Ascending aorta (tissue), 2 donors: ENCODE measurements around the gene PPP4R4. TPM values are rescaled to one million over a fixed set of nuclear protein-coding genes. Genes with fewer than 3 reads are reported as not detected.

ENCODE experiments used
- DNase-seq, 2 donors: peaks; one replicate each; pipeline ENCODE4 v3.0.0-alpha.2; 2019; ENCODE audit warnings: low spot score in 2 of 2
- H3K27ac ChIP-seq, 2 donors: fragments of 200-600 bp; sonication (generic); one replicate each; pipeline ENCODE4 v1.5.1; 2016 to 2017; ENCODE audit warnings: mild to moderate bottlenecking in 1 of 2
- H3K27me3 ChIP-seq: fragments of 200-600 bp; sonication (generic); one replicate; pipeline ENCODE4 v1.5.1; 2017
- H3K36me3 ChIP-seq, 2 donors: fragments of 200-600 bp; sonication (generic); one replicate each; pipeline ENCODE4 v1.5.1; 2016
- H3K4me1 ChIP-seq, 2 donors: fragments of 200-600 bp; sonication (generic); one replicate each; pipeline ENCODE4 v1.5.1; 2016 to 2017; ENCODE audit warnings: mild to moderate bottlenecking in 1 of 2
- H3K4me3 ChIP-seq, 2 donors: fragments of 200-600 bp; sonication (generic); one replicate each; pipeline ENCODE4 v1.5.1; 2016 to 2017; ENCODE audit warnings: mild to moderate bottlenecking in 1 of 2
- H3K9me3 ChIP-seq, 2 donors: fragments of 200-600 bp; sonication (generic); one replicate each; pipeline ENCODE4 v1.5.1; 2016
- CTCF ChIP-seq, 3 experiments: fragments of 200-600 bp in 2 of 3; fragments of 450-650 bp in 1 of 3; sonication (generic) in 2 of 3; IDR thresholded peaks; one replicate each; pipeline ENCODE4 v1.5.1; 2016 to 2019; ENCODE audit warnings: antibody characterized with exemption in 3 of 3, mild to moderate bottlenecking in 1 of 3, moderate library complexity in 1 of 3
- intact Hi-C: fragments of 100-400 bp; cut with DNase I; formaldehyde crosslinking; loops from one replicate; pipeline ENCODE4 v1.15.1; 2023
- total RNA-seq: library from RNA; depleted of rRNA; stranded (reverse); fragments of >200 nt; gene quantifications from one replicate; pipeline ENCODE4 v1.1.0, GENCODE V29; 2016

Gene PPP4R4
- total RNA-seq, 1 donor from 2014 or later = not detected

- intact Hi-C loops = loop anchor here (2.0 to 10.0 kb wide), 2 partner anchors 42 to 352 kb away; partner anchors contain the start of gene PPP4R4
- Histone ChIP-seq H3K9me3 (no peaks in the 10 kb centered on the region), H3K4me1 (peaks cover 0 to 5% of the 10 kb centered on the region in 2 donors), H3K36me3 (no peaks in the 10 kb centered on the region), H3K27ac (no peak overlapping the region), H3K4me3 (no peak overlapping the region), H3K27me3 (no peaks in the 10 kb centered on the region)
- peak; percentile 57 to 78 (median 74) for TF ChIP-seq CTCF (IDR thresholded peaks at IDR 0.05)
- peak in 1 of 2 donors; percentile 80 for DNase-seq
These were observed 41.7 kb upstream of the PPP4R4 start for GRCh38 chr14:94132285-94132887.

DNA sequence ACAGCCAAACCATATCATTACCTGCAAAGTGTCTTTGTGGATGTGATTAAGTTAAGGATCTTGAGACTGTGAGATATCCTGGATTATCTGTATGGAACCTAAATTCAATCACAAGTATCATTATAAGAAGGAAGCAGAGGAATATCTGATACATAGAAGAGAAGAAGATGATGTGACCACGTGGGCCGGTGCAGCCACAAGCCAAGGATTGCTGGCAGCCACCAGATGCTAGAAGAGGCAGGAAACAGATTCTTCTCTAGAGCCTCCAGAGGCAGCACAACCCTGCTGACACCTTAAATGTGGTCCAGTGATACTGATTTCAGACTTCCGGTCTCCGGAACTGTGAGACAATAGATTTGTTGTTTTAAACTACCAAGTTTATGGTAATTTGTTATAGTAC lies 38.6 kb upstream of the PPP4R4 start:
- Histone ChIP-seq H3K27ac (no peak overlapping the region), H3K4me1 (peaks cover 0 to under 1% of the 10 kb centered on the region in 2 donors), H3K36me3 (no peaks in the 10 kb centered on the region), H3K4me3 (no peak overlapping the region), H3K27me3 (no peaks in the 10 kb centered on the region), H3K9me3 (no peaks in the 10 kb centered on the region)
- no peak for TF ChIP-seq CTCF (IDR thresholded peaks at IDR 0.05)
- intact Hi-C loops = loop anchor here (5.0 to 10.0 kb wide), 3 partner anchors 83 to 349 kb away; no protein-coding TSS in a partner anchor
- DNase-seq = no peak

DNA sequence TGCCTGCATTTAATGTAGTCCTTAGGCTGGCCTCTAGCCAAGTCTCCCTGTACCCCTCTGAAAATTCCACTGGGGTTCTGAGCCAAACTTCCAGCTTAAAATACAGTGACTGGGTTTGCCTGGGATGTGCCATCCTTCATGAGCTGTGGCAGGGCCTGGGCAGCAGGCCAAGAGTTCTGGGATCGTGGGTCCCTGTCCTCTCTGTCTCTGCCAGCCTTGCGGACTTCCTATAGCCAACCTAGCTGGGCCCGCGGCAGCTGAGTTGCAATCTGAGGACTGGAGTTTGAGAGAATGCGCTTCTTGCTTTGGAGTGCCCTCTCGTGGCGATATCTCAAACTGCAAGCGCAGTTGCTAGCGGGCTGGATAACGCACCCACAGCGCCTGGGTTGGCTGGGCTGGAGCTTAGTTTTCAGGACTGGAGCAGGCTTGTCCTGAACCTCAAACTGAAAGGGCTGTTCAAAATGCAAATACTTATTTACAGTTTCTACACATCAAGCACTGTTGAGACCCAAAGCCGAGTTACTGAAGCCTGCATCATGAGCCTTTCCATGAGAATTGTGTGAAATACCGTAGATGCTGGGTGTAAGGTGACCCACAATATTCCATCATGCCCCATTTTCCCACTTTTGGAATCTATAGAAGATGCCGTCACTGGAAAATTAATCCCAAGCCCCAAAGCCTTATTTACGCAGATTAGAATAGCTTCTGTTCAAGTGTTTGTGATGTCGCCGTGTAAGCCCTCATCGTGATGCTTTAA lies 37.4 kb upstream of the PPP4R4 start:
- Histone ChIP-seq H3K4me1 (no peaks in the 10 kb centered on the region), H3K36me3 (no peaks in the 10 kb centered on the region), H3K9me3 (no peaks in the 10 kb centered on the region), H3K27ac (no peak overlapping the region), H3K27me3 (no peaks in the 10 kb centered on the region), H3K4me3 (no peak overlapping the region)
- DNase-seq = peak; percentile 49 to 93
- peak; percentile 88 to 96 (median 95) for TF ChIP-seq CTCF (IDR thresholded peaks at IDR 0.05)
- intact Hi-C loops = loop anchor here (1.0 to 10.0 kb wide), 5 partner anchors 44 to 348 kb away; no protein-coding TSS in a partner anchor

- intact Hi-C loops = loop anchor here (5.0 to 10.0 kb wide), 3 partner anchors 86 to 347 kb away; no protein-coding TSS in a partner anchor
- Histone ChIP-seq H3K4me1 (no peaks in the 10 kb centered on the region), H3K36me3 (no peaks in the 10 kb centered on the region), H3K27me3 (no peaks in the 10 kb centered on the region), H3K4me3 (no peak overlapping the region), H3K27ac (no peak overlapping the region), H3K9me3 (no peaks in the 10 kb centered on the region)
- no peak for TF ChIP-seq CTCF (IDR thresholded peaks at IDR 0.05)
- DNase-seq = no peak
These were observed 35.9 kb upstream of the PPP4R4 start for GRCh38 chr14:94138251-94138650.

- Histone ChIP-seq H3K4me3 (no peak overlapping the region), H3K4me1 (no peaks in the 10 kb centered on the region), H3K27ac (no peak overlapping the region), H3K9me3 (no peaks in the 10 kb centered on the region), H3K27me3 (no peaks in the 10 kb centered on the region), H3K36me3 (no peaks in the 10 kb centered on the region)
- intact Hi-C loops = loop anchor here (5.0 to 10.0 kb wide), 3 partner anchors 87 to 346 kb away; no protein-coding TSS in a partner anchor
- TF ChIP-seq CTCF (IDR thresholded peaks at IDR 0.05) = no peak
- no peak for DNase-seq
These were observed 35.1 kb upstream of the PPP4R4 start for GRCh38 chr14:94139006-94139405.
